Measurements from ENCODE around the gene LYAR. TPM values are rescaled to one million over a fixed set of nuclear protein-coding genes. Genes with fewer than 3 reads are reported as not detected.
A peak's percentile ranks its signal among the peaks of the same experiment; 100 is the strongest.
"Not testable (repeated sequence)": the region's sequence is repeated elsewhere in the genome, so short reads cannot be mapped to it uniquely, and the experiment has no call there.

LYAR gene
- polyA plus RNA-seq, 1 donor (not counting 4 experiments of a cell fraction or from before 2014, with no cell fraction given), result 19.8 TPM

DNA sequence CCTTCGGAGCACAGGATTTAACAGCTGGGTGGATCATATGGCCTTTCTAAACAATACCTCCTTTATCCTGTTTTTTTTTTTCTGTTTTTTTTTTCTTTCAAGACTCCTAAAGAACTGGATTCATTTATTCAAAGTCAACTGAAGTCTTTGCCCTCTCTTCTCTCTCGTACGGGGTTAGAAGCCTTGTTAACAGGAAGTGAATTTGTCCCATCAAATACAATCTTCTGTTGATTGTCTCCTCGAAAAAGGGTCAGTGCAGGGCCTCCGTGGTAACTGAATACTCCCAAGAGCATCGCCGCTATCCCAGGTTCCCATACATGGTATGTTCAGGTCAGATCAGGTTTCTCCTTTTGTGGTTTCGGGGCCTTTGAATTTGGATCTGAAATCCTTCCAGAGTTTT, 40.1 kb downstream of the LYAR start:
- H3K4me3 ChIP-seq (ENCODE audit: control insufficient read depth in 2 of 3, extremely low read depth in 1 of 3, insufficient read depth in 2 of 3, low read depth in 1 of 3, low read length in 3 of 3), result no peak overlapping the region
- TF ChIP-seq EZH2 (IDR thresholded peaks at IDR 0.05; ENCODE audit: low read length) (no peak), CTCF (optimal IDR thresholded peaks at IDR 0.05 in 1 of 3, IDR thresholded peaks at IDR 0.05 in 1 of 3, conservative IDR thresholded peaks at IDR 0.05 in 1 of 3; ENCODE audit: extremely low read depth in 1 of 3, insufficient read depth in 2 of 3, low read length in 3 of 3) (no peak)
- H3K27me3 ChIP-seq (ENCODE audit: control insufficient read depth, extremely low read depth, insufficient read depth, low read length), result no peaks in the 10 kb centered on the region
- no peak overlapping the region for H2AFZ ChIP-seq (ENCODE audit: control insufficient read depth, low read length)
- H3K9me3 ChIP-seq (ENCODE audit: control insufficient read depth, low read depth, low read length), result no peaks in the 10 kb centered on the region
- peaks cover 11% of the 10 kb centered on the region for H3K79me2 ChIP-seq (ENCODE audit: control insufficient read depth, insufficient read depth, low read length)
- H3K36me3 ChIP-seq (ENCODE audit: control insufficient read depth in 2 of 2, extremely low read depth in 1 of 2, insufficient read depth in 2 of 2, low read length in 2 of 2), result peaks cover 4 to 5% of the 10 kb centered on the region in 2 experiments
- FAIRE-seq, result no peak
- no peaks in the 10 kb centered on the region for H3K9me1 ChIP-seq (ENCODE audit: control insufficient read depth, extremely low read depth, insufficient read depth, low read length)
- no peaks in the 10 kb centered on the region for H4K20me1 ChIP-seq (ENCODE audit: control insufficient read depth, extremely low read depth, insufficient read depth, low read length)
- DNase-seq (ENCODE audit: low read depth, low spot score), result no peak
- dilution Hi-C loops (cut with MboI; ENCODE audit: extremely low pct_ligation_motif_present, low sequenced_read_pairs), result no loop called here
- peaks cover 11% of the 10 kb centered on the region for H3K4me1 ChIP-seq (ENCODE audit: control insufficient read depth, extremely low read depth, insufficient read depth, low read length)
- H3K9ac ChIP-seq (ENCODE audit: control insufficient read depth, extremely low read depth, insufficient read depth, low read length), result no peak overlapping the region
- no peak overlapping the region for H3K4me2 ChIP-seq (ENCODE audit: control insufficient read depth, extremely low read depth, insufficient read depth, low read depth, low read length)
- no peak overlapping the region for H3K27ac ChIP-seq (ENCODE audit: control insufficient read depth, insufficient read depth, low read length)

DNA sequence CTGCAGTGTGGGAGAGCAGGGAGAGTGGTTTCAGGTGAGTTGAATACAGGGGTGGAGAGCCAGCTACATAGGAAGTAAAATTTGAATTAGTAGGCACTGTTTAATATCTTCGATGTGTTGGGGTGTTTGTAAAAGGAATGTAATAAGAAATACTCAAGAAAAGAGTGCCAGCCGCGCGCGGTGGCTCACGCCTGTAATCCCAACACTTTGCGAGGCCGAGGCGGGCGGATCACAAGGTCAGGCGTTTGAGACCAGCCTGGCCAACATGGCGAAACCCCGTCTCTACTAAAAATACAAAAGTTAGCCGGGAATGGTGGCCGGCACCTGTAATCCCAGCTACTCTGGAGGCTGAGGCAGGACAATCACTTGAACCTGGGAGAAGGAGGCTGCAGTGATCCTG, 40.6 kb downstream of the LYAR start:
- Histone ChIP-seq H3K4me3 (ENCODE audit: control insufficient read depth in 2 of 3, extremely low read depth in 1 of 3, insufficient read depth in 2 of 3, low read depth in 1 of 3, low read length in 3 of 3) (peak overlapping the region in 2 of 3 experiments; percentile 93 to 95), H3K4me1 (ENCODE audit: control insufficient read depth, extremely low read depth, insufficient read depth, low read length) (peaks cover 11% of the 10 kb centered on the region), H2AFZ (ENCODE audit: control insufficient read depth, low read length) (peak overlapping the region; percentile 82), H3K79me2 (ENCODE audit: control insufficient read depth, insufficient read depth, low read length) (peaks cover 11% of the 10 kb centered on the region), H3K4me2 (ENCODE audit: control insufficient read depth, extremely low read depth, insufficient read depth, low read depth, low read length) (peak overlapping the region; percentile 98)
- DNase-seq (ENCODE audit: low read depth, low spot score); H3K9me1 ChIP-seq (ENCODE audit: control insufficient read depth, extremely low read depth, insufficient read depth, low read length); H3K36me3 ChIP-seq (ENCODE audit: control insufficient read depth in 2 of 2, extremely low read depth in 1 of 2, insufficient read depth in 2 of 2, low read length in 2 of 2); FAIRE-seq; dilution Hi-C loops (cut with MboI; ENCODE audit: extremely low pct_ligation_motif_present, low sequenced_read_pairs); H3K9ac ChIP-seq (ENCODE audit: control insufficient read depth, extremely low read depth, insufficient read depth, low read length); H3K27ac ChIP-seq (ENCODE audit: control insufficient read depth, insufficient read depth, low read length); H3K27me3 ChIP-seq (ENCODE audit: control insufficient read depth, extremely low read depth, insufficient read depth, low read length); H4K20me1 ChIP-seq (ENCODE audit: control insufficient read depth, extremely low read depth, insufficient read depth, low read length); H3K9me3 ChIP-seq (ENCODE audit: control insufficient read depth, low read depth, low read length): not testable (repeated sequence)

DNA sequence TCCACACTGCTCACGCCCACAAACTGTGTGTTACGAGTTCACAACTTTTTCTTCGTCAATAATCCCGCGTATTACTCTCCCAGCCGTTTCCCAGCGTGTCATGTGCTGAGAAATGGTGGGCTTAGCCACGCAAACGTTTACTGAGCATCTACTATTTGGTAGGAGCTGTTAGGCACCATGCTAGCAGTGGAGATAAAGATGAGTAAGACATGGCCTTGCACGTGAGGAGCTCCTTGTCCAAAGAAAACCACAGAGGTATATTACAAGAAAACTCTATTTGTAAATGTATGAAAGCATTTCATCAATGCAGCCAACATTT, 41.1 kb downstream of the LYAR start:
- Histone ChIP-seq H3K79me2 (ENCODE audit: control insufficient read depth, insufficient read depth, low read length) (peaks cover 11% of the 10 kb centered on the region), H3K27me3 (ENCODE audit: control insufficient read depth, extremely low read depth, insufficient read depth, low read length) (no peaks in the 10 kb centered on the region), H3K4me1 (ENCODE audit: control insufficient read depth, extremely low read depth, insufficient read depth, low read length) (peaks cover 11% of the 10 kb centered on the region), H3K9me1 (ENCODE audit: control insufficient read depth, extremely low read depth, insufficient read depth, low read length) (no peaks in the 10 kb centered on the region), H3K4me2 (ENCODE audit: control insufficient read depth, extremely low read depth, insufficient read depth, low read depth, low read length) (peak overlapping the region; percentile 98), H3K9me3 (ENCODE audit: control insufficient read depth, low read depth, low read length) (no peaks in the 10 kb centered on the region), H3K9ac (ENCODE audit: control insufficient read depth, extremely low read depth, insufficient read depth, low read length) (peak overlapping the region; percentile 96), H4K20me1 (ENCODE audit: control insufficient read depth, extremely low read depth, insufficient read depth, low read length) (no peaks in the 10 kb centered on the region), H3K27ac (ENCODE audit: control insufficient read depth, insufficient read depth, low read length) (peak overlapping the region; percentile 91), H2AFZ (ENCODE audit: control insufficient read depth, low read length) (peak overlapping the region; percentile 82), H3K4me3 (ENCODE audit: control insufficient read depth in 2 of 3, extremely low read depth in 1 of 3, insufficient read depth in 2 of 3, low read depth in 1 of 3, low read length in 3 of 3) (peak overlapping the region; percentile 78 to 95 (median 93)), H3K36me3 (ENCODE audit: control insufficient read depth in 2 of 2, extremely low read depth in 1 of 2, insufficient read depth in 2 of 2, low read length in 2 of 2) (peaks cover 6 to 11% of the 10 kb centered on the region in 2 experiments)
- DNase-seq (ENCODE audit: low read depth, low spot score) (no peak), FAIRE-seq (no peak)
- dilution Hi-C loops (cut with MboI; ENCODE audit: extremely low pct_ligation_motif_present, low sequenced_read_pairs), result no loop called here
- no peak for TF ChIP-seq CTCF (optimal IDR thresholded peaks at IDR 0.05 in 1 of 3, IDR thresholded peaks at IDR 0.05 in 1 of 3, conservative IDR thresholded peaks at IDR 0.05 in 1 of 3; ENCODE audit: extremely low read depth in 1 of 3, insufficient read depth in 2 of 3, low read length in 3 of 3)
- no peak for TF ChIP-seq EZH2 (IDR thresholded peaks at IDR 0.05; ENCODE audit: low read length)

All from keratinocyte (primary cell).